Urothelium cell line (cell line): ENCODE measurements around the gene CCT7.

Experiments
- DNase-seq: peaks from one replicate; pipeline ENCODE4 v3.0.0; 2011; ENCODE audit warnings: low spot score, mixed read lengths
- FAIRE-seq: peaks from 2 replicates; lab custom pipeline; 2011; peaks lifted over from hg19 to GRCh38; lab: Jason Lieb, UNC

Gene CCT7

GRCh38 chr2:73225513-73226360, 8.4 kb upstream of the CCT7 start:
- DNase-seq: no peak

GRCh38 chr2:73227086-73227485, 7.0 kb upstream of the CCT7 start:
- FAIRE-seq: no peak

More at GRCh38 chr2:73225513-73226360, 8.4 kb upstream of the CCT7 start:
- no peak for FAIRE-seq

GRCh38 chr2:73228631-73229030, 5.5 kb upstream of the CCT7 start:
- no peak for FAIRE-seq
- DNase-seq: no peak

More at GRCh38 chr2:73227086-73227485, 7.0 kb upstream of the CCT7 start:
- DNase-seq: no peak

- FAIRE-seq (no peak), DNase-seq (peak; percentile 31)
These were observed 1.5 kb upstream of the CCT7 start for GRCh38 chr2:73232403-73233153.

GRCh38 chr2:73233154-73233931, 765 bp upstream of the CCT7 start, which contains the start of gene PRADC1:
Gene PRADC1 (minus strand): TSS chr2:73233239. CDS start chr2:73233160, 79 bp downstream.
- FAIRE-seq (peak; percentile 93), DNase-seq (peak; percentile 99)

GRCh38 chr2:73235315-73236028, 1.4 kb downstream of the CCT7 start:
- FAIRE-seq (no peak), DNase-seq (no peak)

GRCh38 chr2:73237168-73237567, 3.1 kb downstream of the CCT7 start:
- FAIRE-seq: no peak

GRCh38 chr2:73238149-73238548, 4.0 kb downstream of the CCT7 start:
- FAIRE-seq (no peak), DNase-seq (no peak)

More at GRCh38 chr2:73237168-73237567, 3.1 kb downstream of the CCT7 start:
- DNase-seq: no peak

- DNase-seq: no peak
- no peak for FAIRE-seq
These were observed 4.9 kb downstream of the CCT7 start for GRCh38 chr2:73238976-73239375.

- FAIRE-seq (no peak), DNase-seq (no peak)
These were observed 5.7 kb downstream of the CCT7 start for GRCh38 chr2:73239776-73240175.

GRCh38 chr2:73243884-73244570, 9.9 kb downstream of the CCT7 start:
- DNase-seq: no peak
- peak; percentile 40 for FAIRE-seq

- FAIRE-seq: no peak
- no peak for DNase-seq
These were observed 10.5 kb downstream of the CCT7 start for GRCh38 chr2:73244580-73244979.

GRCh38 chr2:73246850-73247249, 12.7 kb downstream of the CCT7 start:
- no peak for DNase-seq
- no peak for FAIRE-seq

GRCh38 chr2:73249636-73250035, 15.5 kb downstream of the CCT7 start:
- no peak for FAIRE-seq
- DNase-seq: no peak

GRCh38 chr2:73250872-73251846, 17.1 kb downstream of the CCT7 start:
- no peak for FAIRE-seq
- no peak for DNase-seq

GRCh38 chr2:73252238-73253027, 18.3 kb downstream of the CCT7 start:
- no peak for DNase-seq
- no peak for FAIRE-seq

- DNase-seq (no peak), FAIRE-seq (no peak)
These were observed 19.3 kb downstream of the CCT7 start for GRCh38 chr2:73253400-73253799.

- DNase-seq: no peak
These were observed 19.8 kb downstream of the CCT7 start for GRCh38 chr2:73253901-73254300.

More at GRCh38 chr2:73253901-73254300, 19.8 kb downstream of the CCT7 start:
- no peak for FAIRE-seq
